Upper lobe of left lung (tissue), 4 donors: ENCODE data around the gene ALX4.

ENCODE experiments used
- CTCF ChIP-seq, 6 experiments: fragments of 450-650 bp in 4 of 6; fragments of 200-600 bp in 2 of 6; sonication (generic) in 2 of 6; IDR thresholded peaks; one replicate each; pipeline ENCODE4 v1.5.1; 2016 to 2019; ENCODE audit warnings: antibody characterized with exemption in 6 of 6
- EP300 ChIP-seq, 4 donors: sonication (generic); formaldehyde crosslinking; IDR thresholded peaks; one replicate each; pipeline ENCODE4 v1.5.1; 2017; ENCODE audit warnings: antibody characterized with exemption in 4 of 4, control low read depth in 2 of 4
- POLR2A ChIP-seq, 4 donors: fragments of 450-650 bp; IDR thresholded peaks; one replicate each; pipeline ENCODE4 v1.5.1; 2016 to 2017; ENCODE audit warnings: antibody characterized with exemption in 4 of 4, mild to moderate bottlenecking in 2 of 4
- POLR2AphosphoS5 ChIP-seq, 2 donors: sonication (generic); formaldehyde crosslinking; IDR thresholded peaks; one replicate each; pipeline ENCODE4 v1.5.1; 2017; ENCODE audit warnings: antibody characterized with exemption in 2 of 2

DNA sequence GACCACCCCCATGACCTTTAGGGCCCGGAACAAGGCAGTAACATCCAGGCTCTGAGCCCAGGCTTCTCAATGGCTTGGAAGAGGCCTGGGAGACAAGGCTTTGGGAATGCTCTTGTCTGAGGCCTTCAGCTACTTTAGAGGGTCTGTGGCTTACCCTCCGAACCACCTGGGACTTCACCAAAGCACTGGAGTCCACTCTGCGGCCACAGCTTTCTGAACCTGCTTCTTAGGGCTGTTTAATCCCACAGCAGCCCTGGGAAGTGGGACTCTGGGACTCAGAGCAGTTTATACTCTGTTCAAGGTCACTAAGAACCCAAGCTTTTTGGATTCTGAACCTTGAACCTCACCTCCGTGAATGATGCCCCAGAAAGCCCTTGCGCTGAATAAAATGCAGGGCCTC, 30.7 kb upstream of the ALX4 start:
- TF ChIP-seq POLR2A (IDR thresholded peaks at IDR 0.05) = no peak
- TF ChIP-seq CTCF (IDR thresholded peaks at IDR 0.05) = no peak
- TF ChIP-seq EP300 (IDR thresholded peaks at IDR 0.05) = no peak
- no peak for TF ChIP-seq POLR2AphosphoS5 (IDR thresholded peaks at IDR 0.05)
